ENCODE data around the gene GABRG1.

The GABRG1 gene

GRCh38 chr4:46123913-46124755 lies at the start of gene GABRG1:
Gene GABRG1 (minus strand): TSS chr4:46124054. CDS start chr4:46123913, 141 bp downstream.
- H3K4me3 ChIP-seq (ENCODE audit: low read depth, low read length), result peak within 1 kb of the TSS; percentile 18
- in situ Hi-C loops (cut with HindIII; ENCODE audit: low sequenced_read_pairs), result no loop called here
- DNase-seq (ENCODE audit: low read depth), result no peak
- no peak for TF ChIP-seq CTCF (IDR thresholded peaks at IDR 0.05; ENCODE audit: low read depth, low read length, missing control alignments)

GRCh38 chr4:46146993-46147392 lies 23.1 kb upstream of the GABRG1 start:
- in situ Hi-C loops (cut with HindIII; ENCODE audit: low sequenced_read_pairs), result no loop called here
- DNase-seq (ENCODE audit: low read depth), result no peak
- TF ChIP-seq CTCF (IDR thresholded peaks at IDR 0.05; ENCODE audit: low read depth, low read length, missing control alignments), result no peak
- no peak overlapping the region for H3K4me3 ChIP-seq (ENCODE audit: low read depth, low read length)

GRCh38 chr4:46131498-46132057 lies 7.7 kb upstream of the GABRG1 start:
- H3K4me3 ChIP-seq (ENCODE audit: low read depth, low read length), result no peak overlapping the region
- no peak for DNase-seq (ENCODE audit: low read depth)
- in situ Hi-C loops (cut with HindIII; ENCODE audit: low sequenced_read_pairs), result no loop called here
- no peak for TF ChIP-seq CTCF (IDR thresholded peaks at IDR 0.05; ENCODE audit: low read depth, low read length, missing control alignments)

GRCh38 chr4:46124773-46125413 lies 1.0 kb upstream of the GABRG1 start:
- in situ Hi-C loops (cut with HindIII; ENCODE audit: low sequenced_read_pairs), result no loop called here
- peak overlapping the region; percentile 18 for H3K4me3 ChIP-seq (ENCODE audit: low read depth, low read length)
- no peak for TF ChIP-seq CTCF (IDR thresholded peaks at IDR 0.05; ENCODE audit: low read depth, low read length, missing control alignments)
- peak; percentile 11 for DNase-seq (ENCODE audit: low read depth)

- H3K4me3 ChIP-seq (ENCODE audit: low read depth, low read length), result no peak overlapping the region
- TF ChIP-seq CTCF (IDR thresholded peaks at IDR 0.05; ENCODE audit: low read depth, low read length, missing control alignments), result no peak
- no peak for DNase-seq (ENCODE audit: low read depth)
- in situ Hi-C loops (cut with HindIII; ENCODE audit: low sequenced_read_pairs), result no loop called here
Measured at GRCh38 chr4:46081674-46082073, 42.2 kb downstream of the GABRG1 start.

GRCh38 chr4:46081248-46081647 lies 42.6 kb downstream of the GABRG1 start:
- in situ Hi-C loops (cut with HindIII; ENCODE audit: low sequenced_read_pairs), result no loop called here
- no peak for TF ChIP-seq CTCF (IDR thresholded peaks at IDR 0.05; ENCODE audit: low read depth, low read length, missing control alignments)
- DNase-seq (ENCODE audit: low read depth), result no peak
- no peak overlapping the region for H3K4me3 ChIP-seq (ENCODE audit: low read depth, low read length)
